IMR-90 (cell line): Measurements from ENCODE around the gene STMN3. TPM values are rescaled to one million over a fixed set of nuclear protein-coding genes. Genes with fewer than 3 reads are reported as not detected.

Source experiments
- ATAC-seq: fragments of 200-7000 bp; cut with Tn5 transposase; 2 replicates; pipeline ENCODE4 v1.9.1; 2020; ENCODE audit warnings: low read depth, mild to moderate bottlenecking, moderate library complexity
- BruUV-seq: library from RNA; stranded (reverse); fragments of 400-500 nt; replicated peaks from 2 replicates; lab custom pipeline; 2021; lab: Mats Ljungman, UMichigan
- CTCF ChIA-PET: fragments of 300-600 bp; formaldehyde crosslinking; extraction: SDS; loops from one replicate; lab custom pipeline; 2021; ENCODE audit warnings: antibody characterized with exemption; lab: Yijun Ruan, JAX
- POLR2A ChIA-PET: fragments of 300-600 bp; sonication (Branson Sonifier 250); formaldehyde crosslinking; loops from one replicate; lab custom pipeline; 2022; ENCODE audit warnings: antibody characterized with exemption; ENCODE audit not compliant: unreplicated experiment; lab: Charles Lee
- DNase-seq: peaks from one replicate; pipeline ENCODE4 v3.0.0; 2013
- H2AFZ ChIP-seq: replicated peaks from 2 replicates; pipeline ENCODE3; 2013; ENCODE audit warnings: low read length, mild to moderate bottlenecking; ENCODE audit not compliant: poor library complexity
- H2AK5ac ChIP-seq: 2 replicates; pipeline ENCODE4 v1.6.1; 2013; ENCODE audit warnings: low read depth, low read length, inconsistent platforms
- H2AK9ac ChIP-seq: replicated peaks from 2 replicates; pipeline ENCODE3; 2013; ENCODE audit warnings: mild to moderate bottlenecking, low read depth, low read length, moderate library complexity; ENCODE audit not compliant: poor library complexity
- H2BK120ac ChIP-seq: 2 replicates; pipeline ENCODE4 v1.6.1; 2013; ENCODE audit warnings: low read depth, low read length, inconsistent platforms
- H2BK15ac ChIP-seq: 3 replicates; pipeline ENCODE4 v1.6.1; 2013; ENCODE audit warnings: low read depth, low read length, inconsistent platforms
- H2BK20ac ChIP-seq: 2 replicates; pipeline ENCODE4 v1.6.1; 2013; ENCODE audit warnings: low read depth, mild to moderate bottlenecking, inconsistent platforms, low read length, moderate library complexity
- H2BK5ac ChIP-seq: 2 replicates; pipeline ENCODE4 v1.6.1; 2013; ENCODE audit warnings: mild to moderate bottlenecking, low read depth, low read length, inconsistent platforms; ENCODE audit not compliant: poor library complexity, severe bottlenecking
- H3K14ac ChIP-seq: replicated peaks from 2 replicates; pipeline ENCODE4 v1.6.1; 2013; ENCODE audit warnings: low read depth, low read length, inconsistent platforms
- H3K18ac ChIP-seq: 2 replicates; pipeline ENCODE4 v1.6.1; 2013; ENCODE audit warnings: low read depth, low read length, control low read depth
- H3K23ac ChIP-seq: 2 replicates; pipeline ENCODE4 v1.6.1; 2013; ENCODE audit warnings: low read depth, low read length, inconsistent platforms
- H3K27ac ChIP-seq: 2 replicates; pipeline ENCODE4 v1.5.1; 2013; ENCODE audit warnings: mild to moderate bottlenecking, control low read depth, low read length; ENCODE audit not compliant: insufficient read depth
- H3K27me3 ChIP-seq: 2 replicates; pipeline ENCODE4 v1.6.1; 2013; ENCODE audit warnings: low read length; ENCODE audit not compliant: control insufficient read depth, insufficient read depth
- H3K36me3 ChIP-seq: 2 replicates; pipeline ENCODE4 v1.6.1; 2013; ENCODE audit warnings: low read length, mixed read lengths; ENCODE audit not compliant: control insufficient read depth, insufficient read depth
- H3K4ac ChIP-seq: 2 replicates; pipeline ENCODE4 v1.6.1; 2013; ENCODE audit warnings: low read depth, low read length, inconsistent platforms
- H3K4me1 ChIP-seq: 2 replicates; pipeline ENCODE4 v1.6.1; 2013; ENCODE audit warnings: low read length, mixed read lengths; ENCODE audit not compliant: control insufficient read depth, insufficient read depth
- H3K4me2 ChIP-seq: 2 replicates; pipeline ENCODE4 v1.6.1; 2013; ENCODE audit warnings: low read depth, mild to moderate bottlenecking, control low read depth, low read length, moderate library complexity
- H3K4me3 ChIP-seq: 2 replicates; pipeline ENCODE4 v1.5.1; 2013; ENCODE audit warnings: low read depth, mild to moderate bottlenecking, control low read depth, low read length, moderate library complexity; ENCODE audit not compliant: insufficient read depth
- H3K56ac ChIP-seq: 2 replicates; pipeline ENCODE4 v1.6.1; 2013; ENCODE audit warnings: low read length, inconsistent platforms; ENCODE audit not compliant: insufficient read depth; ENCODE audit errors: extremely low read depth
- H3K79me1 ChIP-seq, 2 experiments: 2 replicates each; pipeline ENCODE4 v1.6.1; 2013; ENCODE audit warnings: low read length in 2 of 2, inconsistent platforms in 1 of 2, low read depth in 1 of 2
- H3K9ac ChIP-seq: 2 replicates; pipeline ENCODE4 v1.6.1; 2013; ENCODE audit warnings: low read depth, low read length, control low read depth
- H3K9me1 ChIP-seq: 2 replicates; pipeline ENCODE4 v1.6.1; 2013; ENCODE audit warnings: low read length, inconsistent platforms; ENCODE audit not compliant: insufficient read depth
- H3K9me3 ChIP-seq: 2 replicates; pipeline ENCODE4 v1.6.1; 2013; ENCODE audit warnings: low read length; ENCODE audit not compliant: control insufficient read depth, insufficient read depth
- H4K20me1 ChIP-seq: 2 replicates; pipeline ENCODE4 v1.6.1; 2013; ENCODE audit warnings: low read length, inconsistent platforms; ENCODE audit not compliant: insufficient read depth
- H4K5ac ChIP-seq: 2 replicates; pipeline ENCODE4 v1.6.1; 2013; ENCODE audit warnings: mild to moderate bottlenecking, low read depth, low read length, control low read depth
- H4K8ac ChIP-seq, 2 experiments: 2 replicates each; pipeline ENCODE4 v1.6.1; 2013; ENCODE audit warnings: low read depth in 2 of 2, low read length in 2 of 2, control low read depth in 1 of 2, inconsistent platforms in 1 of 2
- H4K91ac ChIP-seq: 2 replicates; pipeline ENCODE4 v1.6.1; 2013; ENCODE audit warnings: low read depth, low read length, inconsistent platforms; ENCODE audit not compliant: insufficient read depth
- BHLHE40 ChIP-seq: fragments of 150-350 bp; IDR thresholded peaks from 2 replicates; pipeline ENCODE4 v1.6.1; 2016; ENCODE audit warnings: mild to moderate bottlenecking, low read depth, low read length
- CEBPB ChIP-seq: IDR thresholded peaks from 2 replicates; pipeline ENCODE4 v1.6.1; 2012; ENCODE audit warnings: low read depth, low read length, improper control_type of control experiment
- CHD1 ChIP-seq: IDR thresholded peaks from 2 replicates; pipeline ENCODE4 v1.6.1; 2012; ENCODE audit warnings: low read depth, low read length, improper control_type of control experiment
- CTCF ChIP-seq: conservative IDR thresholded peaks from 2 replicates; pipeline ENCODE4 v1.5.1; 2012; ENCODE audit warnings: mild to moderate bottlenecking, low read depth, low read length, improper control_type of control experiment
- ELK1 ChIP-seq: fragments of 150-350 bp; IDR thresholded peaks from 2 replicates; pipeline ENCODE4 v1.6.1; 2016; ENCODE audit warnings: low read depth, mild to moderate bottlenecking, low read length, moderate library complexity, borderline replicate concordance
- FOS ChIP-seq: fragments of 150-350 bp; IDR thresholded peaks from 2 replicates; pipeline ENCODE4 v1.6.1; 2016; ENCODE audit warnings: low read depth, low read length
- MAFK ChIP-seq: IDR thresholded peaks from 2 replicates; pipeline ENCODE4 v1.6.1; 2012; ENCODE audit warnings: low read depth, low read length, improper control_type of control experiment
- MAZ ChIP-seq: IDR thresholded peaks from 2 replicates; pipeline ENCODE4 v1.6.1; 2012; ENCODE audit warnings: low read depth, mild to moderate bottlenecking, low read length, improper control_type of control experiment, moderate library complexity, borderline replicate concordance
- MXI1 ChIP-seq: IDR thresholded peaks from 2 replicates; pipeline ENCODE4 v1.6.1; 2012; ENCODE audit warnings: low read depth, mild to moderate bottlenecking, low read length, moderate library complexity, borderline replicate concordance
- NFE2L2 ChIP-seq: fragments of 150-350 bp; IDR thresholded peaks from 2 replicates; pipeline ENCODE4 v1.6.1; 2016; ENCODE audit warnings: low read depth, mild to moderate bottlenecking, low read length
- POLR2A ChIP-seq: IDR thresholded peaks from 2 replicates; pipeline ENCODE4 v1.6.1; 2012; ENCODE audit warnings: mild to moderate bottlenecking, low read depth, low read length
- RAD21 ChIP-seq: IDR thresholded peaks from 2 replicates; pipeline ENCODE4 v1.6.1; 2012; ENCODE audit warnings: low read length, improper control_type of control experiment
- RCOR1 ChIP-seq: IDR thresholded peaks from 2 replicates; pipeline ENCODE4 v1.6.1; 2012; ENCODE audit warnings: mild to moderate bottlenecking, low read length, improper control_type of control experiment; ENCODE audit not compliant: insufficient replicate concordance
- RFX5 ChIP-seq: IDR thresholded peaks from 2 replicates; pipeline ENCODE4 v1.8.0; 2012; ENCODE audit warnings: low read depth, mild to moderate bottlenecking, low read length, moderate library complexity
- SMC3 ChIP-seq: fragments of 150-350 bp; IDR thresholded peaks from 2 replicates; pipeline ENCODE4 v1.6.1; 2016; ENCODE audit warnings: low read depth, mild to moderate bottlenecking, antibody characterized with exemption, low read length, moderate library complexity
- USF2 ChIP-seq: fragments of 150-350 bp; IDR thresholded peaks from 2 replicates; pipeline ENCODE4 v1.6.1; 2017; ENCODE audit warnings: mild to moderate bottlenecking, antibody characterized with exemption, low read length, low read depth
- WGBS, 2 experiments: methylation state at CpG; one replicate each; pipeline versions ENCODE4 v1.1.5 to v1.1.7; 2013; ENCODE audit warnings: missing lambda C conversion rate in 2 of 2; ENCODE audit not compliant: insufficient read length in 1 of 2; ENCODE audit errors: extremely low coverage in 2 of 2; 5-methylcytosine and 5-hydroxymethylcytosine counted together
- dilution Hi-C: fragments of 300-500 bp; cut with HindIII; formaldehyde crosslinking; loops from one replicate; pipeline ENCODE4 v1.14.3; 2018; ENCODE audit warnings: low sequenced_read_pairs; ENCODE audit not compliant: unreplicated experiment
- in situ Hi-C: fragments of 300-500 bp; cut with MboI; formaldehyde crosslinking; loops from 3 replicates; pipeline ENCODE4 v1.14.3; 2019; ENCODE audit warnings: low sequenced_read_pairs, inconsistent platforms, mixed read lengths
- intact Hi-C: fragments of 100-400 bp; cut with micrococcal nuclease; formaldehyde crosslinking; loops from 2 replicates; pipeline ENCODE4 v1.10.0; 2022
- polyA plus RNA-seq, 3 experiments: library from polyadenylated mRNA; depleted of rRNA; stranded (reverse); fragments of >200 nt; gene quantifications; 2 replicates each; pipeline ENCODE4 v1.2.3, GENCODE V29; 2012; ENCODE audit warnings: low replicate concordance in 1 of 3
- total RNA-seq: library from RNA; depleted of rRNA; stranded (reverse); fragments of >200 nt; gene quantifications from 2 replicates; pipeline ENCODE4 v1.2.3, GENCODE V29; 2012

The STMN3 gene
- total and polyA plus RNA-seq, 2 of the 4 experiments (the other 2 are of a cell fraction) = 20.3 to 62.3 TPM

- H4K20me1 ChIP-seq = peaks cover 9% of the 10 kb centered on the region; the same call in 1 of the 2 replicates
- H3K4me2 ChIP-seq = no peak overlapping the region
- no peak overlapping the region for H3K4ac ChIP-seq
- H2AK5ac ChIP-seq = no peak overlapping the region
- DNase-seq (no peak), ATAC-seq (no peak)
- intact Hi-C loops = no loop called here
- H3K79me1 ChIP-seq = peaks cover 15 to 31% of the 10 kb centered on the region in 2 experiments
- no peak overlapping the region for H2BK120ac ChIP-seq
- H2BK5ac ChIP-seq = no peak overlapping the region
- POLR2A ChIA-PET = interaction anchor here (0.6 kb wide), 1 partner anchor 753 kb away, joined by 5 read pairs; no protein-coding TSS in a partner anchor
- H3K23ac ChIP-seq = no peak overlapping the region
- no peaks in the 10 kb centered on the region for H3K9me1 ChIP-seq
- no TSS peak for BruUV-seq
- TF ChIP-seq CEBPB (no peak), MAFK (no peak), USF2 (no peak), NFE2L2 (no peak), RAD21 (no peak), POLR2A (no peak), CTCF (no peak), BHLHE40 (no peak), FOS (no peak), CHD1 (no peak), MAZ (no peak), MXI1 (no peak), RCOR1 (no peak), SMC3 (no peak), ELK1 (no peak), RFX5 (no peak)
- 100% methylated on average over 1 of the region's 3 CpGs; no CpG with 5 or more reads in 1 of the 2 experiments for WGBS, 2 experiments
- H3K9me3 ChIP-seq = no peaks in the 10 kb centered on the region
- no peak overlapping the region for H3K56ac ChIP-seq
- no peak overlapping the region for H4K8ac ChIP-seq
- no peaks in the 10 kb centered on the region for H3K27me3 ChIP-seq
- dilution Hi-C loops = no loop called here
- in situ Hi-C loops = no loop called here
- H3K4me1 ChIP-seq = no peaks in the 10 kb centered on the region
- H3K18ac ChIP-seq = no peak overlapping the region
- CTCF ChIA-PET = no interaction called here
- no peak overlapping the region for H4K5ac ChIP-seq
- no peak overlapping the region for H3K14ac ChIP-seq
- H3K27ac ChIP-seq = no peak overlapping the region
- H3K4me3 ChIP-seq = no peak overlapping the region
- no peak overlapping the region for H2AFZ ChIP-seq
- peaks cover 32% of the 10 kb centered on the region for H3K36me3 ChIP-seq
- H2AK9ac ChIP-seq = no peak overlapping the region
- H2BK15ac ChIP-seq = no peak overlapping the region
- no peak overlapping the region for H4K91ac ChIP-seq
- H3K9ac ChIP-seq = no peak overlapping the region
- H2BK20ac ChIP-seq = no peak overlapping the region
Measured at GRCh38 chr20:63602321-63602720, 50.9 kb downstream of the STMN3 start.
